SK-N-SH treated with all-trans-retinoic acid at 6 μM for 48 hours (cell line): ENCODE results near the gene SMAGP.

ENCODE experiments used
- ATAC-seq: fragments of 200-7000 bp; cut with Tn5 transposase; 3 replicates; pipeline ENCODE4 v1.9.1; 2020; ENCODE audit warnings: mild to moderate bottlenecking, moderate library complexity
- ARNTL ChIP-seq: fragments of 450-650 bp; formaldehyde crosslinking; IDR thresholded peaks from 2 replicates; pipeline ENCODE4 v1.5.0; 2020; ENCODE audit warnings: low read depth, mild to moderate bottlenecking, moderate library complexity, borderline replicate concordance
- BACH2 ChIP-seq: fragments of 250-450 bp; sonication (Bioruptor Pico); IDR thresholded peaks from 2 replicates; pipeline ENCODE4 v1.9.0; 2021; ENCODE audit warnings: mild to moderate bottlenecking, borderline replicate concordance
- CREB5 ChIP-seq: fragments of 250-450 bp; sonication (Bioruptor Pico); IDR thresholded peaks from 2 replicates; pipeline ENCODE4 v1.5.1; 2020; ENCODE audit warnings: low read depth, mild to moderate bottlenecking, moderate library complexity
- CSDC2 ChIP-seq: fragments of 250-450 bp; sonication (Bioruptor Pico); IDR thresholded peaks from 2 replicates; pipeline ENCODE4 v1.5.0; 2020; ENCODE audit warnings: mild to moderate bottlenecking, moderate library complexity
- ESRRG ChIP-seq: fragments of 250-450 bp; sonication (Bioruptor Pico); IDR thresholded peaks from 2 replicates; pipeline ENCODE4 v1.6.1; 2021; ENCODE audit warnings: mild to moderate bottlenecking
- GLIS3 ChIP-seq: fragments of 250-450 bp; sonication (Bioruptor Pico); IDR thresholded peaks from 2 replicates; pipeline ENCODE4 v1.5.0; 2020; ENCODE audit warnings: mild to moderate bottlenecking, moderate library complexity
- OSR1 ChIP-seq: fragments of 250-450 bp; sonication (Bioruptor Pico); IDR thresholded peaks from 2 replicates; pipeline ENCODE4 v1.8.0; 2022; ENCODE audit warnings: moderate library complexity, mild to moderate bottlenecking, inconsistent platforms
- PPARA ChIP-seq: fragments of 250-450 bp; sonication (Bioruptor Pico); IDR thresholded peaks from 2 replicates; pipeline ENCODE4 v1.5.0; 2020; ENCODE audit warnings: mild to moderate bottlenecking, borderline replicate concordance
- SNAI2 ChIP-seq: fragments of 250-450 bp; sonication (Bioruptor Pico); IDR thresholded peaks from 2 replicates; pipeline ENCODE4 v1.5.0; 2020; ENCODE audit warnings: mild to moderate bottlenecking, moderate library complexity
- TCF4 ChIP-seq: fragments of 250-450 bp; sonication (Bioruptor Pico); IDR thresholded peaks from 2 replicates; pipeline ENCODE4 v1.8.0; 2021; ENCODE audit warnings: mild to moderate bottlenecking, moderate library complexity, borderline replicate concordance
- TOX ChIP-seq: fragments of 250-450 bp; sonication (Bioruptor Pico); IDR thresholded peaks from 2 replicates; pipeline ENCODE4 v1.8.0; 2021; ENCODE audit warnings: mild to moderate bottlenecking, moderate library complexity, borderline replicate concordance
- ZC3H10 ChIP-seq: fragments of 250-450 bp; sonication (Bioruptor Pico); IDR thresholded peaks from 2 replicates; pipeline ENCODE4 v1.5.1; 2021; ENCODE audit warnings: mild to moderate bottlenecking, moderate library complexity
- ZFP30 ChIP-seq: fragments of 450-650 bp; formaldehyde crosslinking; IDR thresholded peaks from 2 replicates; pipeline ENCODE4 v1.5.0; 2022; ENCODE audit warnings: mild to moderate bottlenecking, moderate library complexity
- ZNF565 ChIP-seq: fragments of 450-650 bp; formaldehyde crosslinking; conservative IDR thresholded peaks from 2 replicates; pipeline ENCODE4 v1.5.0; 2020; ENCODE audit warnings: low read depth, mild to moderate bottlenecking, moderate library complexity
- ZNF70 ChIP-seq: fragments of 450-650 bp; formaldehyde crosslinking; IDR thresholded peaks from 2 replicates; pipeline ENCODE4 v1.5.0; 2020; ENCODE audit warnings: mild to moderate bottlenecking, moderate library complexity
- ZNF8 ChIP-seq: fragments of 450-650 bp; formaldehyde crosslinking; IDR thresholded peaks from 2 replicates; pipeline ENCODE4 v1.5.0; 2020; ENCODE audit warnings: mild to moderate bottlenecking, moderate library complexity
- TF ChIP-seq, protein P1 (sequence below): fragments of 250-450 bp; sonication (Bioruptor Pico); IDR thresholded peaks from 2 replicates; pipeline ENCODE4 v1.8.0; 2020; ENCODE audit warnings: mild to moderate bottlenecking, moderate library complexity, borderline replicate concordance
- TF ChIP-seq, protein P2 (sequence below): fragments of 250-450 bp; sonication (Bioruptor Pico); IDR thresholded peaks from 2 replicates; pipeline ENCODE4 v1.8.0; 2021; ENCODE audit warnings: low read depth, mild to moderate bottlenecking, moderate library complexity, borderline replicate concordance
- TF ChIP-seq, protein P3 (sequence below): fragments of 250-450 bp; sonication (Bioruptor Pico); IDR thresholded peaks from 2 replicates; pipeline ENCODE4 v1.5.1; 2021; ENCODE audit warnings: mild to moderate bottlenecking, moderate library complexity

The SMAGP gene

DNA sequence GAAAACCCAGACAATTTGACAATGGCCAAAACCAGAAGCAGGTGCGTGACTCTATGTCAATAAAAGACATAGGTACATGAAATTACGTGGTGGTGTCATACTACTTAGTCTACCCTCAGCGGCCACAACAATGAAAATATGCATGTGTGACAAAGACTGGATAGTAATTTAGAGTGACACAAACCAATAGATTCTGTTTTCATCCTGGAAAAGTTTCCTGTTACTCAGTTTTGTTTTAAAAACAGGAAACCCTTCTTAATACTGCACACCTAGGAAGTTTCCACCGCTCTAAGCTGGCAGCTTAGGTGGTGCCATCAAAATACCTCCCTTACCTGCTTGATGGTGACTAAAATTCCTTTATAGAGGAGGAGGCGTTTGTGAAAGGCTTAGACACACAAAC lies 67.5 kb downstream of the SMAGP start (continued):
- TF ChIP-seq ESRRG (CRISPR knock-in tag) (no peak), ZFP30 (CRISPR knock-in tag) (no peak)

- TF ChIP-seq, protein P1, sequence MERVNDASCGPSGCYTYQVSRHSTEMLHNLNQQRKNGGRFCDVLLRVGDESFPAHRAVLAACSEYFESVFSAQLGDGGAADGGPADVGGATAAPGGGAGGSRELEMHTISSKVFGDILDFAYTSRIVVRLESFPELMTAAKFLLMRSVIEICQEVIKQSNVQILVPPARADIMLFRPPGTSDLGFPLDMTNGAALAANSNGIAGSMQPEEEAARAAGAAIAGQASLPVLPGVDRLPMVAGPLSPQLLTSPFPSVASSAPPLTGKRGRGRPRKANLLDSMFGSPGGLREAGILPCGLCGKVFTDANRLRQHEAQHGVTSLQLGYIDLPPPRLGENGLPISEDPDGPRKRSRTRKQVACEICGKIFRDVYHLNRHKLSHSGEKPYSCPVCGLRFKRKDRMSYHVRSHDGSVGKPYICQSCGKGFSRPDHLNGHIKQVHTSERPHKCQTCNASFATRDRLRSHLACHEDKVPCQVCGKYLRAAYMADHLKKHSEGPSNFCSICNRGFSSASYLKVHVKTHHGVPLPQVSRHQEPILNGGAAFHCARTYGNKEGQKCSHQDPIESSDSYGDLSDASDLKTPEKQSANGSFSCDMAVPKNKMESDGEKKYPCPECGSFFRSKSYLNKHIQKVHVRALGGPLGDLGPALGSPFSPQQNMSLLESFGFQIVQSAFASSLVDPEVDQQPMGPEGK (CRISPR knock-in tag) = no peak
- no peak for TF ChIP-seq ZNF8 (CRISPR knock-in tag)
- no peak for TF ChIP-seq ZC3H10 (CRISPR knock-in tag)
- TF ChIP-seq, protein P2, sequence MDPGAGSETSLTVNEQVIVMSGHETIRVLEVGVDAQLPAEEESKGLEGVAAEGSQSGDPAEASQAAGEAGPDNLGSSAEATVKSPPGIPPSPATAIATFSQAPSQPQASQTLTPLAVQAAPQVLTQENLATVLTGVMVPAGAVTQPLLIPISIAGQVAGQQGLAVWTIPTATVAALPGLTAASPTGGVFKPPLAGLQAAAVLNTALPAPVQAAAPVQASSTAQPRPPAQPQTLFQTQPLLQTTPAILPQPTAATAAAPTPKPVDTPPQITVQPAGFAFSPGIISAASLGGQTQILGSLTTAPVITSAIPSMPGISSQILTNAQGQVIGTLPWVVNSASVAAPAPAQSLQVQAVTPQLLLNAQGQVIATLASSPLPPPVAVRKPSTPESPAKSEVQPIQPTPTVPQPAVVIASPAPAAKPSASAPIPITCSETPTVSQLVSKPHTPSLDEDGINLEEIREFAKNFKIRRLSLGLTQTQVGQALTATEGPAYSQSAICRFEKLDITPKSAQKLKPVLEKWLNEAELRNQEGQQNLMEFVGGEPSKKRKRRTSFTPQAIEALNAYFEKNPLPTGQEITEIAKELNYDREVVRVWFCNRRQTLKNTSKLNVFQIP (CRISPR knock-in tag) = no peak
- no peak for TF ChIP-seq CREB5 (CRISPR knock-in tag)
- no peak for TF ChIP-seq ARNTL (CRISPR knock-in tag)
- TF ChIP-seq TOX (CRISPR knock-in tag) = no peak
- no peak for TF ChIP-seq ZNF565 (CRISPR knock-in tag)
- TF ChIP-seq, all 23 proteins: peak for 0
- no peak for ATAC-seq
Observed at GRCh38 chr12:51200806-51201205, 69.4 kb downstream of the SMAGP start.

DNA sequence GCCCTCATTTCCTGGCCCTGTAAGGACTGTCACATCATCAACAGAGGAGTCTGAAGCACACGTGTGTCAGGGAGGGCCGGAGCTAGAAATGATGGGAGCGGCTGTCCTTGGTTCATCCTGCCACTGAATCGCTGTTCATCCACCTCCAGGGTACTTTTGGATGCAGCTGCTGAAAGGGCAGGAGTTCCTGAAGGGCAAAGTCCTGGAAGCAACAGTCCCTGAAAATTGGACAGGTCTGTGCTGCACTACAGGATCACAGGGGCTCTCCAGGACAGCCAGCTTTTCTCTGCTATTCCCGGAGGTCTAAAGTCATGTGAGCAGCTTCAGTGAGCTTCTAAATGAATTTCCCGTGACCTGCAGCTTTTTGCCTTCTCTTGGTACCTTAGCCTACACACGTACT lies 70.1 kb downstream of the SMAGP start:
- TF ChIP-seq, protein P2 (CRISPR knock-in tag) = no peak
- no peak for TF ChIP-seq ZNF70 (CRISPR knock-in tag)
- no peak for TF ChIP-seq PPARA
- TF ChIP-seq, all 23 proteins: peak for 0
- no peak for ATAC-seq

GRCh38 chr12:51199366-51199945 lies 70.8 kb downstream of the SMAGP start:
- TF ChIP-seq BACH2 (no peak), ZNF565 (CRISPR knock-in tag) (no peak), TOX (CRISPR knock-in tag) (no peak), ZC3H10 (CRISPR knock-in tag) (no peak)
- ATAC-seq = no peak

- no peak for ATAC-seq
- TF ChIP-seq OSR1 (CRISPR knock-in tag) (no peak), TOX (CRISPR knock-in tag) (no peak), CSDC2 (CRISPR knock-in tag) (no peak), PPARA (no peak), GLIS3 (CRISPR knock-in tag) (no peak), BACH2 (no peak), SNAI2 (CRISPR knock-in tag) (no peak), ZNF8 (CRISPR knock-in tag) (no peak), ARNTL (CRISPR knock-in tag) (no peak), TCF4 (CRISPR knock-in tag) (no peak), ZNF70 (CRISPR knock-in tag) (no peak), ZC3H10 (CRISPR knock-in tag) (no peak), ZFP30 (CRISPR knock-in tag) (no peak)
- TF ChIP-seq, protein P2 (CRISPR knock-in tag) = no peak
- TF ChIP-seq, protein P3, sequence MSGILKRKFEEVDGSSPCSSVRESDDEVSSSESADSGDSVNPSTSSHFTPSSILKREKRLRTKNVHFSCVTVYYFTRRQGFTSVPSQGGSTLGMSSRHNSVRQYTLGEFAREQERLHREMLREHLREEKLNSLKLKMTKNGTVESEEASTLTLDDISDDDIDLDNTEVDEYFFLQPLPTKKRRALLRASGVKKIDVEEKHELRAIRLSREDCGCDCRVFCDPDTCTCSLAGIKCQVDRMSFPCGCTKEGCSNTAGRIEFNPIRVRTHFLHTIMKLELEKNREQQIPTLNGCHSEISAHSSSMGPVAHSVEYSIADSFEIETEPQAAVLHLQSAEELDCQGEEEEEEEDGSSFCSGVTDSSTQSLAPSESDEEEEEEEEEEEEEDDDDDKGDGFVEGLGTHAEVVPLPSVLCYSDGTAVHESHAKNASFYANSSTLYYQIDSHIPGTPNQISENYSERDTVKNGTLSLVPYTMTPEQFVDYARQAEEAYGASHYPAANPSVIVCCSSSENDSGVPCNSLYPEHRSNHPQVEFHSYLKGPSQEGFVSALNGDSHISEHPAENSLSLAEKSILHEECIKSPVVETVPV (CRISPR knock-in tag) = no peak
- TF ChIP-seq, protein P1 (CRISPR knock-in tag) = no peak
Observed at GRCh38 chr12:51198568-51199365, 71.4 kb downstream of the SMAGP start.
